Omental fat pad (tissue), 4 donors: Measurements from ENCODE around the gene MYD88. TPM values are rescaled to one million over a fixed set of nuclear protein-coding genes. Genes with fewer than 3 reads are reported as not detected.

Experiments used
- ATAC-seq: fragments of 150-250 bp; one replicate; pipeline ENCODE4 v1.9.1; 2016; ENCODE audit warnings: mild to moderate bottlenecking, moderate library complexity; ENCODE audit not compliant: low FRiP score
- DNase-seq: peaks from one replicate; pipeline ENCODE4 v3.0.0-alpha.2; 2019; ENCODE audit warnings: low spot score
- total RNA-seq, 4 donors: library from RNA; depleted of rRNA; stranded (reverse); fragments of >200 nt; gene quantifications; one replicate each; pipeline ENCODE4 v1.1.0, GENCODE V29; 2016
- TF ChIP-seq, protein P1 (sequence below), 3 donors: fragments of 450-650 bp; IDR thresholded peaks; one replicate each; pipeline ENCODE4 v1.5.1; 2016 to 2017; ENCODE audit warnings: antibody characterized with exemption in 3 of 3, mild to moderate bottlenecking in 3 of 3, moderate library complexity in 2 of 3

Gene MYD88
- total RNA-seq, 4 donors from 2014 or later, result 37.6 to 78.0 (median 53.6) TPM

DNA sequence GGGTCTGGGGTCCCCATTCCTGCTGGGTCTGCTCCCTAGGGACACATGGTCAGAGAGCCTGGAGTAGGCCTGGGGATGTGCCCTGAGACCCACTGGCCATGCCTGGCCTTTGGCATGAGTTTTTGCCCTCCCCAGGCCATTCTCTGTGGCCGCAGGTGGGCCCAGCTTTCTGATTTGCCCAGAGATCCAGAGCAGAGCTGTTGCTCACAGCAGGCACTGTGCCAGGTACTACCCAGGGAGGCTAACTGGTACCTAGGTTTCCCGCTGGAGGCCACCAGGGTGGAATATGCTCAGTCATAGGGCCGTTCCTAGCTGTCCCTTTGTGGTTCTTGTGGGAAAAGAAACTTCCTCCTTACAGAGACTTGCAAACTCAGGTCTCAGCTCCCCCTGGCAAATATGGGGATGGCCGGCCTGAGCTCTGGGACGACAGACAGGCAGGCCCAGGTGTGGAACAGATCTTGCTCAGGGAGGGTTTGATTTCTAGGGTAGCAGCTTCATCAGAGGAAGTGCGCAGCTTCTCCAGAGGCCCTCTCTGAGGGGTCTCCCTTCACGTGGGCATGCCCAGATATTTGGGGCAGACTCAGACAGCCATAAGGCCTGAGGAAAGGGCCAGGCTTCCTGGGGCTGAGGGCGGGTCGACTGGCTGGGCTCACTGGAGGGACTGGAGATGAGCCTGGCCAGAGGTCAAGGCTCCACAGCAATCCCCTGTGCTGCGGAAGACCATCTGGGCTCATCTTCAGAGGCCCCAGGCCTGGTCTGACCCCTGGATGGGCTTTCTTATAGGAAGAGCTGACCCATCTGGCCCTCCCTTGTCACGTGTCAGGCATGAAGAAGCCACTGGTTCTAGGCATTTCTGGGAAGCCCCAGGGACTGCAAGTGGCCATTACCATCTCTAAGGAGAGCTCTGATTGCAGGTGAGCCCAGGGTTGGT, 29.5 kb upstream of the MYD88 start:
- TF ChIP-seq, protein P1, sequence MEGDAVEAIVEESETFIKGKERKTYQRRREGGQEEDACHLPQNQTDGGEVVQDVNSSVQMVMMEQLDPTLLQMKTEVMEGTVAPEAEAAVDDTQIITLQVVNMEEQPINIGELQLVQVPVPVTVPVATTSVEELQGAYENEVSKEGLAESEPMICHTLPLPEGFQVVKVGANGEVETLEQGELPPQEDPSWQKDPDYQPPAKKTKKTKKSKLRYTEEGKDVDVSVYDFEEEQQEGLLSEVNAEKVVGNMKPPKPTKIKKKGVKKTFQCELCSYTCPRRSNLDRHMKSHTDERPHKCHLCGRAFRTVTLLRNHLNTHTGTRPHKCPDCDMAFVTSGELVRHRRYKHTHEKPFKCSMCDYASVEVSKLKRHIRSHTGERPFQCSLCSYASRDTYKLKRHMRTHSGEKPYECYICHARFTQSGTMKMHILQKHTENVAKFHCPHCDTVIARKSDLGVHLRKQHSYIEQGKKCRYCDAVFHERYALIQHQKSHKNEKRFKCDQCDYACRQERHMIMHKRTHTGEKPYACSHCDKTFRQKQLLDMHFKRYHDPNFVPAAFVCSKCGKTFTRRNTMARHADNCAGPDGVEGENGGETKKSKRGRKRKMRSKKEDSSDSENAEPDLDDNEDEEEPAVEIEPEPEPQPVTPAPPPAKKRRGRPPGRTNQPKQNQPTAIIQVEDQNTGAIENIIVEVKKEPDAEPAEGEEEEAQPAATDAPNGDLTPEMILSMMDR (IDR thresholded peaks at IDR 0.05), result no peak
- ATAC-seq, result no peak
- peak; percentile 9 for DNase-seq

DNA sequence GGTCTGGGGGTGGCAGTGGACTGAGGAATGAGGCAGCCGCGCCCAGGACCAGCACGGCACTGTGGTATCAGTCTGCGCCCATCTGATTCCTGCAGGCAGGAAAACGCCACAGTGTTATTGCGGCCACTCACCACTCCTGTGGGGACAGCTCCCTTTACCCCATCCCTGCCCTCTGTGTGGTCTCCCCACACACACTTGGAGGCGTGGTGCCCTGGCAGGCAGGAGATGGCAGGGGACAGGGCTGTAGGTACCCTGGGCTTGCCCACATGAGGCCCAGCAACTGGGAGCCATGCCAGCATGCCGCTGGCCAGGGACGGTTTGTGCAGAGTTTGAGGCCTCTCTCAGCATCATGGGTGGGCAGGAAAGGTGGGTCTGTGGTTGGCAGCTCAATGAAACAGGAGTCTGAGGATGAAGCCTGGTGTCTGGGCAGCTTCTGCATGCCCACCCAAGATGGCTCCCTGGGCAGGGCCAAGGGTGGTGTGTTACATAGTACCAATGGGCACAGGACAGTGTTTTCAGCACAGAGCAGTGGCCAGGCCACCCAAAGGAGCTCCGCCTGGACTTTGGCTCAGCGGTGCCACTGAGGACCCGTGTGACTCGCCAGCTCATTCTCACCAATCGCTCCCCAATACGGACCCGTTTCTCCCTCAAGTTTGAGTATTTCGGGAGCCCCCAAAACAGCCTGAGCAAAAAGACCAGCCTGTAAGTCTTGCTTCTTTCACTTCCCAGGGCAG, 28.7 kb upstream of the MYD88 start:
- TF ChIP-seq, protein P1 (IDR thresholded peaks at IDR 0.05), result no peak
- DNase-seq (peak; percentile 16), ATAC-seq (no peak)

DNA sequence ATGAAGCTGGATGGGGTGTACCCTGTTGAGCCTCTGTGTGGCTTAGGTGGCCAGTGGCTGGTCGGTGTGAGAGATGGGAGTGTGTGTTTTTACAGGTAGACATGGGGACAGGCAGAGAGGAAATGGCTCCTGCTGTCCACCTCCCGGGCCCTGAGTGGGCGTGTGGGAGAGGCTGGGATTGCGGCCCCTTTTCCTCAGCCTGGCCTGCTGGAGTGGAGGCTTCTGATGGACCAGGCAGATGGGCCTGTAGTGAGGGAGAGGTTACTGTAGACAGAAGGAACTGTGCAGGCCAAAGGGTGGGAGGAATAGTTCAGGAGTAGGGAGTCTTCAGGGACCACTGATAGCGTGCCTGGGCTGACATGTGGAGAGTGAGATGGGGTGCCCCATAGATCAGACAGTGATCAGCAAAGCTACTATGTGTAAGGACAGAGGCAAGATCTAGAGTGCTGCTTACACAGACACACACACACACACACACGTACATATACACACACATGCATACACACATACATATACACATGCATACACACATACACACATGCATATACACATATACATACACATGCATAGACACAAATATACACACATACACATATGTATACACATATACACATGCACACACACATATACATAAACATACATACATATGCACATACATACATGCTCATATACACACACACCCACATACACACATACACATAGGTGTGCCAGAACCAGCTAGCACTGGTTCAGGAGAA, 28.0 kb upstream of the MYD88 start:
- ATAC-seq (no peak), DNase-seq (peak; percentile 14)
- TF ChIP-seq, protein P1 (IDR thresholded peaks at IDR 0.05), result no peak

DNA sequence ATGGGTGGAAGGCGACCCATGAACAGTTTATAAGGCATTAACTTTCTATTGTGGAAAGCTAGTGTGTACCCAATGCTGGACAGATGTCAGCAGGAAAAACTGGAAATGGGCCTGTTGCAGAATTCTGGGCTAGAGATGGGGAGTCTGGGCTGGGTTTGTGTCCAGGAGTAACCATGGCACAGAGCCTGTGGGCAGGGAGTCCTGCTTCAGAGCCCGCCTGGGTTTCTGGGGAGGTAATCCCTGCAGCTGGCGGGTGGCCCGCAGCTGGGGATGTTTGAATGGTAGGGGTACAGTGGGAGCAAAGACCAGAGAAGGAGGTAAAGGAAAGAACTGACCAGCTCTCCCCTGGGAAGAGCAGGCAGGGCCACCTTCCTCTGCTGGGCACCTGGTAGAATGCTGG, 27.3 kb upstream of the MYD88 start:
- no peak for ATAC-seq
- TF ChIP-seq, protein P1 (IDR thresholded peaks at IDR 0.05), result no peak
- peak; percentile 0 for DNase-seq

DNA sequence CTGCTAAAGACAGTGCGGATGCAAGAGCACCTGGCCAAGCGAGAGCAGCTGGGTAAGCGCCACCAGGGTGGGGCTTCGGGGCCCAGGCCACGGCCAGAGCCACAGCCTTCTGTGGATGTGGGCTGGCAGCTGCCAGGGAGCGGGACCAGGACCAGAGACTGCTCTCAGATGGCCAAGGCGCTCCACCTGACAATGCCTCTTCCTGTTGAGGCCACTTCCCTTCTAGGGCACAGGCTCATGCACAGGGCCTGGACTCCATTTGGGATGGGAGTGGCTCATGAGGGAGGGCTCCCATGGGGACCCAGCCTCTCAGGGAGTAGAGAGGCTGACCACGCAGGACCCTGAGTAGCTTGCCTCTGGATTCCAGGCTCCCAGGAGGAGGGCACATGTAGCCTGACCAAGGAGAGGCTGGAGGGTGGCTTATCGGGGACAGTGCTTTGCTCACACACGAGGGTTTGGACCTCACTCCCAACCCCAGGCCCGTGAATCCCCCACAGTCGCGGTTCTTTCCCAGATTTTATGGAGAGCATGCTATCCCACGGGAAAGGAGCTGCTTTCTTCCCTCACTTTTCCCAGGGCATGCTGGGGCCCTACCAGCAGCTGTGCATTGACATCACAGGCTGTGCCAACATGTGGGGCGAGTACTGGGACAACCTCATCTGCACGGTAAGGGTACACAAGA, 26.6 kb upstream of the MYD88 start:
- TF ChIP-seq, protein P1 (IDR thresholded peaks at IDR 0.05), result no peak
- ATAC-seq, result no peak
- DNase-seq, result peak; percentile 18

DNA sequence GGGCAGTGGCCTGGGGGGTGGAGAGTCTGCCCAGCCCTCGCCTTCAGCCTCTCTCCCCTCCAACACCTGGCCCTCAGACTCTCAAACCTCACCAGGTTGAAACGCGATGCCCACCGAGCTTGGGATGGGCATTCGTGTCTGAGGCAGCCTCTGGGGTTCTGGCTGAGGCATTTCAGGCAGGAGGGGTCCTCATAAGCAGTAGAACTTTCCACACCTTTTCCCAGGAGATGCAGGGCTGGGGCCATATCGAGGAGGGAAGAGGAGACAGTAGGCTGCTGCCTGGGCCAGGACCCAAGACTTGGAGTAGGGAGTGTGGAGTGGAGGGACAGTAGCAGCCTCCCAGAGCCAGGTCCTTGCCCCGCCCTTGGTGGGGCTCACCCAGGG, 26.1 kb upstream of the MYD88 start:
- DNase-seq, result peak; percentile 9
- no peak for ATAC-seq
- TF ChIP-seq, protein P1 (IDR thresholded peaks at IDR 0.05), result no peak
